ENCODE results near the gene KMT2C.

The KMT2C gene

DNA sequence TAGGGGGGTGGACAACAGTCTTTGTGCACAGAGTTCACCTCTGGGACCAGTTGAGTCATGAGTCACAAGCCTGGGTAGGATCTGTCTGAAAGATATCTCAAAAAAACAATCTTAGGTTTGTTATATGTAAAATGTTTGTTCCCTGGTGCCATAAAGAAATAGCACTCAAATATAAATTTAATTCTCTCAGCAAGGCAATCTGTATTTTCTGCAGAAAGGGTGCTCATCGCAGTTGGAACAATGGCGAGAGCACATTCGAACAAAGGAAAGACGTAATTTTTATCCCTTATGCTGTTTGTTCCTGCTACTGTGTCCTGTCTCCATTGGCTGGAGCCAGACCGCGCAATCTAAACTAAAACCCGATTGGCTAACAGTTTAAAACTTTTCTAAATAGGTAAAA, 346.6 kb downstream of the KMT2C start:
- no peak for DNase-seq

DNA sequence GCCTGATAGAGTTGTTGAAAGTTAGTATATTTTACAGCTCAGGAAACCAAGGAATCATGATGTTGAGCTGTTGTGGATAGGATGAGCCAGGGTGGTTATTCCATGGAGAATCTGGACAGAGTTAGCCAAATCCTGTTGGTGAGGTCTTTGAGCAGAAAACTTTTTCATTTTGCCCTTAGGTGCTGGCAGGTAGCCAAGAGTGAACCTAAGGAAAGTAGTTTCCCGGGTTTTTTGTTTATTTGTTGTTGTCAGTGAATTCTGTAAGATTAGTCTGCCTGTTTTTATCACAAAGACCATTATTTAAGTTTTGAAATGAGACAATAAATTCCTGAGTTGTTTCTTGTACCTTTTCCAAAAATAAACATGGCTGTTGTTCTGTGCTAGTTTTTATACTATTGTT, 349.3 kb downstream of the KMT2C start:
- no peak for DNase-seq

DNA sequence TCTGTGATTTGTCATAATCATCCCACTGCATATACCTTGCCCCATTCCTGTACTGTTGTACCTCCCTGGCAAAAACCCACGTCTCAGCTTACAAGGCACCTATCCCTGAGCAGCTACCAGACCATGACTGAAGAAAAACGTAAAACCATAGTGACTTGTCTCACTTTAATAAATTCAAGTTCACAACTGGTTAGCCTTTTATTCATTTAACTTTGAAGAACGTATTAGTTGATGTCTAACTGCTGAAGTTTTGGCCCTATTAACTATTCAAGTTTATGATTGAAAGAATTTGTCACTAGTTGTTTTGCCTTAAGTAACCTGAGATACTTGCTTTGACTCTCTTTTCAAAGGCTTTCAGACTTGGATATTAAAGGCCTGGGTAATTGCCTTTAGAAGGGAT, 350.7 kb downstream of the KMT2C start:
- DNase-seq, result no peak

Measured in DMS79 treated with DMSO at 0.1 percent for 48 hours (cell line).